Umbilical cord (tissue), 2 donors: ENCODE data around the gene CHURC1. TPM values are rescaled to one million over a fixed set of nuclear protein-coding genes. Genes with fewer than 3 reads are reported as not detected.

ENCODE experiments used
- DNase-seq: peaks from one replicate; pipeline ENCODE4 v3.0.0-alpha.2; 2015; ENCODE audit warnings: low spot score
- total RNA-seq: library from RNA; depleted of rRNA; stranded (reverse); fragments of >200 nt; gene quantifications from one replicate; pipeline ENCODE4 v1.2.3, GENCODE V29; 2014; ENCODE audit warnings: low replicate concordance; ENCODE audit not compliant: insufficient read depth

Gene CHURC1
- total RNA-seq, 1 donor from 2014 or later: 87.4 TPM

DNA sequence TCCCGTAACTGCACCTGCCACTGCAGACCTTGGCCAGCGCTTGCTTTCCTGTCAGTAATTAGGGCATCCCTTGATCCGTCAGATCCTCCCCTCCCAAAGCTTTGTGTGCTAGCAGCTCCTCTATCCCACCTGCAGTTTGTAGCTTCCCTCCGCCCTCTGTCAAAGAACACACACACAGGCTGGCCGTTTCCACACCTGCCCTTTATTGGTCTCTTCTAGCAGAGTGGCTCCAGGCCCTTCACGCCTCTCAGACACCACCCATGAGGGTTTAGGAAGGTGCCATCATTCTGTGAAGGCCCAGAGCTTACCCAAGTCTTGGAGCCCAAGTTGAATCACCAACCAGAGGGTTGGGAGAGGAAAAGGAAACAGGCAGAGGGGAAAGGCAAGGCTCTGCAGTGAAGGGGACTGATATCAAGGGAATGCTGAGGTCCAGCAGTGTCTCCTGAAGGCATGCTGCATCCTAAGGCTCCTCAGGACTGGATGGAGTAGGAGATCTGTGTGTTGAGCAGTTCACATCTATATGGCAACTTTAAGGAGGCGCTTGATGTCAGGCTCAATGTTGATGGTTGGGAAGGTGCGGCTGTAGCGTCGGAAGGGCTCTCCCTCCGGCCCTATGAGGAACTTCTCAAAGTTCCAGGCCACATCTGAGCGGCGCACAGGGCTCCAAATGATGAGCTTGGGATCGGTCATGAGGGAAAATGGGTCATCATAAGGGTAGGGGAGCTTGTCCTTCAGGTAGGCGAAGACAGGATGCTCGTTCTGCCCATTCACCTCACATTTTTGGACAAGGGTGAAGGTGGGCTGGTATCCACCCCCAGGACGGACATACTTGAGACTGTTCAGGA, 24.9 kb downstream of the CHURC1 start:
- DNase-seq: no peak

DNA sequence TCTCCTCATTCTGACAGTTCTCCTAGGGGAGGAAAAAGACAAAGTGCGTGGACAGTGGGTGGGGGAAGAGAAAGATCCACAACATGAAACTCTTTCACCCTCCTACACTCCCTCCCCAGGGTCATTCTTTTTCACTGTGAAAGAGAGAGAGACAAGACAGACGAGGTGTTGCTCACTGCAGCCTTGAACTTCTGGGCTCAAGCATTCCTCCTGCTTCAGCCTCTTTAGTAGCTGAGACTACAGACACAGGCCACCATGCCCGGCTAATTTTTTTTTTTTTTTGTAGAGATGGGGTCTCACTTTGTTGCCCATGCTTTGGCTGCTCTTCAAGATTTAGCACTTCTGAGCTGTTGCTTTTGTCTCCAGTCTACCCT, 25.5 kb downstream of the CHURC1 start:
- DNase-seq: no peak

DNA sequence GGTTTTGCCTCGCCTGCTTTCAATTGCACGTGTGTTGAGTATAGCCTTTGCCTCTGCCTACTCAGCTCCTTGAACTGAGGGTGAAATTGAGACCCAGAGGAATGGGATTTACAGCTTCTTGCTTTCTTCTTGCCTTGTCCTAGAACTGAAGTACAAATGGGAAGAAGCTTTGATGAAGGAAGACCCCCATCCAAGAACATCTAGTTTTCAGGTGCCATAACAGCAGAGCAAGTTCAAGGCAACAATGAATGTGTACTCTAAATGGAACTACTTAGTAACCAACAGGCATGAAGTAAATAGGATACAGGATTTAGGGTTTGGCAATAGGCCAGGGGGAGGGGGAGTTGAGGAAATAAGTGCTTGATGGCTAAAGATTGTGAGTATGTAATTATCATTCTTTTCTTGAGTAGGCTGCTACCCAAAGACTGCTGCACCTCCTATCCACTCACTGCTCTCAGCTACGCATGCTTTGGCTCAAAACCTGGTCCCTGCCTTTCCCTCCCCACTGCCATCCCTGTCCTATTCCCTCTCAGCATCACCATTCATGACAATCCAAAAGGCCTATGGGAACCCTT, 26.2 kb downstream of the CHURC1 start:
- no peak for DNase-seq

DNA sequence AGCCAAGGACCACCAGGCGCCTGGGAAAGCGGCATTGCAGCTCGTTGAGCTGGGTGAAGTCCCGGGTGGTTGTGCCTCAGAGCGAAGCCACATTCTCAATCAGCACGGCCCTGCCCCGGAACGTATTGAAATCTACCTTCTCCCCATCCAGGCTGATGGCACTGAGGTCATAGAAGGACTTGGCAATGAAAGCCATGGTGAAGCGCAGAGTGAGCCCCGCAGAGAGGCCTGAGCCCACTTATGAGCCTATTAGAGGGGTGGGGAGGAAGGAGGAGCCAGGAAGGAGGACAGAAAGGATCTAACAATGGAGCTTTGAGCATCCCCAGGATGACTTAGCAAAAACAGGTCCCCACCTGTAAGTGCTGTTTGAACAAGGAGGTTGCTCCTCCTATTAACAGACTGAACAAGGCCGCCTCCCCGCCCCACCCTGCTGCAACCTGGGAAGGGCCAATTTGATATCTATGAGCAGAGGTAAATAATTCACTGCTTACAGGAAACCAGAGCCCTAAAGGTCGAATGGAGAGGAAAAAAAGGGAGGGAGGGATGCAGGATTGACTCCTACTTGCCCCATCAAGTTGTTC, 28.4 kb downstream of the CHURC1 start, which contains the start of gene GPX2:
Gene GPX2 (minus strand): TSS at position 215 of the 581 bp plus-strand sequence. CDS start 19 bp downstream, at position 196.
- no peak for DNase-seq

DNA sequence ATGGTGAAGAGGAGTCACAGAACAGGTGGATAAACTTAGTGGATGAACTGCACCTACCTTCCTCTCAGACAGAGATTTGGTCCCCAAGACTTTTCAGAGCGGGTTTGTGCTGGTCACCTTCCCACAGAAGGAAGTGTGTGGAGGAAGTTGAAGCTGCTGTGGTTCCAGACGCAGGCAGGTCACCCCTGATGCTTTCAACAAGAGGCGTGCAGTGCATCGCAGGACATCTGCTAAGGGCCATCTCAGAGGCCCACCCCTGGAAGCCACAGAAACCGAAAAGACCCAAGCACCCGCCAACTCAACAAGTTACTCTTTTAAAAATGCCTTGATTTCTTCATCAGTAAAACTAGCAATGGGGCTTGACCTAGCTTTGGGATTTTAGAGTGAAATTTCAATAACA, 29.3 kb downstream of the CHURC1 start:
- DNase-seq: no peak

DNA sequence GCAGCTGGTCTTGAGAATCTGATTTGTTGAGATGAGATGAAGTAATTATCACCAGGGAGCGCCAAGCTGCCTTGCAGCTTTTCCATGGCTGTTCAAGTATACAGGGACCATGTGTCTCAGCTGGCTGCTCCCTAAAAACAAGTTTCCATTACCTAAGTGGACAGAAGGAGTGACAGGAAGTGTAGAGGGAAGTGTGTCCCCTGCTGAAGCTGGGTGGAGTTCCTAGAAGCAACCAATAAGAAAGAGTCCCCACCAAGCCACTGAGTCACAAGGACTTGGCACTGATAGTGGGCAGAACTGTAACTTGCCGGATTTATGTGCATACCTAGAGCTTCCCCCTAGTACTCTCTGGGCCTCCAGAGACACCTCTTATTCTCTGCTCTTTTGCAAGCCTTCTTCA, 29.8 kb downstream of the CHURC1 start:
- no peak for DNase-seq

DNA sequence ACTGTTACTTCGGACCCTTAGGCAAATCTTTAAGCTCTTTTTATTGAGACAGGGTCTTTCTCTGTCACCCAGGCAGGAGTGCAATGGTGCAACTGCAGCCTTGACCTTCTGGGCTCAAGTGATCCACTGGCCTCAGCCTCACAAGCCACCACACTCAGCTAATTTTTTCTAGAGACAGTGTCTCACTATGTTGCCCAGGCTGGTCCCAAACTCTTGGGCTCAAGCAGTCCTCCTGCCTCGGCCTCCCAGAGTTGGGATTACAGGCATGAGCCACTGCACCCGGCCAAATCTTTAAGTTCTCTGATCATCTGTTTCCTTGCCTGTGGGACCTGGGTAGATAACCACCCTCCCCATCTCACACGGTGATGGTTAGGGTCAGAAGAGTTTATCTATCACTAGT, 30.6 kb downstream of the CHURC1 start:
- DNase-seq: no peak

DNA sequence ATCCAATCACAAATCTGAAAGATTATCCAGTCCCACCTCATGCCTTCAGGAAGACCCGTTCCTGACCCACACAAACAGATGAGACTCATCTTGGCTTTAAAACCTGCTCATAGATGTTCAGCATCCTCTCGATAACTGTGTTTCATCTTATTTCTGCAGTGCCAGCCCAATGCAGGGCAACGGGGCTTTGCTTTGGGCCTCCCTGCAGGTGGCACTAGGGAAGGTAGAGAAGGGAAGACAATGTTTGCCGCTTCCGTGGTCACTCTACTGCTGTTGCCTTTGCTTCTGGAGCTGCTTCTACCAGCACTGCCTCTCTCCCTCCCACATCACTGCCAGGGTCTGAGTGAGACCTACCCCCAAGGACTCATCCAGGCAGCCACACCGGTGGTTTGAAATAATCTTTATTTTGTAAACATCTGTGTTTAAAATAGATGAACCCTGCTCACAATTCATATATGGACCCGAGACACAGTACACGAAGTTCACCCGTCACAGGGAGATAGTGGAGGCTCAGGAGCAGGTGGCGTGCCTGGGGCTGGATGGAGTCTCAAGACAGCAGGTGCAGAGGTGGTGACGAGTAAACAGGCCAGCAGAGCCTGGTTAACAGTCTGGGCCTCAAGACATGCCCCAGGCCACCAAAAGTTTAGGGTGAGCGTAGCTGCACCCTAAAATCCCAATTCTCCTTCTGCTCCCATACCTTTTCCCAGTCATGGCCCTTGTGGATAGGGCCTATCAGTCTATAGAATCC, 31.4 kb downstream of the CHURC1 start:
- DNase-seq: no peak

DNA sequence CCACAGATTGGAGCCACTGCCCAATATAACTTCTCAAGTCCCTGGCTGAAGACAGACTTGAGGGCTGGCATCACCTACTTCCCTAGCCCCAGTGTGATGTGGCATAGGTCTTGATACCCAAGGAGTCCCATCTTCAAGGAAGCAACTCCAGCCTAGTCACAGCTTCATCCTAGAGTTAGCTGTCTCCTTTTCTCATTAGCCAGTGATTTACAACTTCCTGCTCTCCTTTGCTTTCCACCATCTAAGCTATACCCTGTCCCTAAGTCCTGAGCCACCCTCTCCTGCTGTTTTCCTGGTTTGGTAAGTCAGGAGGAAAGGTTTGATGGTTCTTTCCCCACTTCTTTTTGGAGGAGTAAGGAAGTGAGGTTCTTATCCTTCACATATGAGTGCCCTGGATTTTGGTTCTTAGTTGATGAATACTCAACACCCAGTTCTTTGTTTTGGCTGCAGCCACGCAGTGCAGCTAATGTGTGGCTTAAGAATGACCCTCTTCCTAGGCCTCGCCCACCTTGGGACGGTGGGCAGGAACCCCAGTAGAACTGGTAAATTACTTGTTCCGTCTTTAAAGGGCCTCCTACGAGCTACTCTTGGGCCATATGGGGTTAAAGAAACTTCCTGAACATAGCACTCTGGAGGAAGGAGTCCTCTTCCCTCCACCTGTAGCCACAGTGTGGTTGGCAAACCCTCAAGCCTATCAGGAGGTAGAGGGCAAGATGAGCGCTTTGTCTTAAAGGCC, 32.2 kb downstream of the CHURC1 start:
- no peak for DNase-seq

DNA sequence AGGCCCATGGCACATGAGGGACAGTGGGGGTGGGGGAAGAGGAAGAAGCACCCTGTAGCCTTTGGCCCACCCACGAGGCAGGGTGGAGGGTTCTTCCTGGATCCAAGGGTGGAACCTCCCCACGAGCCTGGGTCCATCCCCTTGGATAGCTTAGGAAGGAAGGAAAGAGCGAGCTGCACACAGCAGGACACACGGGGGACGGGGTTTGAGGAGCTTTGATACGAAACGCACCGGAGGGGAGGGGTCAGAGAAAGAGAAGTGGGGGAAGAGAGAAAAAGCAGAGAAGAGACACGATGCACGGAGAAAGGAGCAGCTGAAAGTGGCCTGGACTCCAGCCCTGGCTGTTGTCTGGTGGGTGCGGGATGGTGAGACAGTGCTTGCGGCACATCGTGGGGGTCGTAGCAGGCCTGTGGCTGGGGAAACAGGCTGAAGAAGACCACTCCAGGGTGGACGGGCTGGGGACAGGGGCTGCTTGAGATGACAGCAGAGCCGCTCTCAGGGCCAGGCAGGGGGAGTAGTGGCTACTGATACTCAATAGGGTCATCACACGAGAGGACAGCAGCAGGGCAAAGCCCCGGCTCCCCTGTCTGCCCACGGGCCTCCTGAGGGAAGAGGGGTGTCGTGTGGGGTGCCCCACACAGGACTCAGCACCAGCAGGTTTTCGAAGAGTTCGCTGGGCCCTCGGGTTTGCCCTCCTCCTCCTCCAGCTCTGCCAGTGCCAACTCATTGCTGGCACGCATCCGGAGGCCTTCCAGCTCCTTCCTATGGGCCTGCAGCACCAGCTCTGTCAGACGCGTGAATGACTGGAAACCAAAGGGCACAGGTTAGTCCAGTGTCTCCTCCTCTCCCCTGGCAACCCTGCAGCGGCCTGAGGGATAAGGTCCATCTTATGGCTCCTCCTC, 33.7 kb downstream of the CHURC1 start:
- no peak for DNase-seq

DNA sequence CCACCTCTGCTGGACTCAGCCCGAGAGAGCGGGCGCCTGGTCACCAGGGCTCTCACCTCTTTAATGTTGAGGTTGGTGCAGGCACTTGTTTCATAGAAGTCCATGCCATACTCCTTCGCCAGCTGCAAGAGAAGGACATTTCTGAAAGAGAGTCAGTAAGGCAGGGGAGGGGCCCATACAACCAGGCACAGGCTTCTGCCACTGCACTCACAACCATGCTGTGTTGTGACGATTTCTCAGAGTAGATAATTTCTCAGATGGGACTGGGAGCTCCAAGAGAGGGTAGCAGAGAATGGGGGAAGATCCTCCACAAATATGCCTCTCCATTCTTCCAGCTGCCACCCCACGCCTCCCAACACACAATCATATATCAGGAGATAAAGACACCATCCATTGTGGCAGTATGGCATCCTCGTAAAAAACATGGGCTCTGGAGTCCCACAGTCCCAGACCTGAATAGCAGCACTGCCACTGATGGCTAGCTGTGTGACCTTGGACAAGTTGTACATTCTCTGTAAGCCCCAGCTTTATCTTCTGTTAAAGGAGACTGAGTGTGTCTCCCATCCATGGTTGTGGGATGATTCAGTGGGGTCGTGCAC, 34.5 kb downstream of the CHURC1 start:
- no peak for DNase-seq

DNA sequence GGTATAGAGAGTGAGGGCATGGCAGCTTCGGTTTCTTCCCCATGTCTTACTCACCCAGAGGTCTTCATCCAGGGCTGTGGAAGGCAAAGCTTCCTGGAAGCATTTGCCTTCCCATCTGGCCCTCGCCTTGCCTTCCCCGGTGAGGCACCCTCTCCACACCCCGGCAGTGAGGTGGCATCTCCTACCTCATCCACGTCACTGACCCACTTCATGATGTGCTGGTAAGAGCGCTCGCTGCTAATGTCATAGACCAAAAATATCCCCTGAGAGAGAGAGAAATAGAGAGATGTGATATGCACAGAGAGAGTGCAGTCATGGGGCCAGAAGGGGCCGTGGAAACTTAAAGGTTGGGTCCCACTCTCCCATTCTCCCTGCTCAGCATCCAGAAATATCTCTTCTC, 36.6 kb downstream of the CHURC1 start:
- no peak for DNase-seq

DNA sequence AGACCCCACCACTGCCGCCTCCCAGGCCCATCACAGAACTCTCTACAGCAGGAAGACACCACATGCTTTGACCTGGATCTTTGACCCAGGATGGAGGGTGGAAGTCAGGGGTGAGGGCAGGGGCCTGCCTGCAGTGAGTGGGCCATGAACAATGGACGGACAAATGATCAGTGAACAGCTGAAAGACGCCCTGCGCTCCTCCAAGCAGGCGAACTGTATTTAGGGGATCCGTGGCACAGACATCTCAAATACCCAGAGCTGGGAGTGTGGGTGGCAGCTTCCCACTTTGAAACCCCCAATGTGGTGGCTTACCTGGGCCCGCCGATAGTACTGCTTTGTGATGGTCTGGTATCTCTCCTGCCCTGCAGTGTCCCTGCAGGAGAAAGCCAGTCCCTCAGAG, 37.0 kb downstream of the CHURC1 start:
- DNase-seq: no peak

DNA sequence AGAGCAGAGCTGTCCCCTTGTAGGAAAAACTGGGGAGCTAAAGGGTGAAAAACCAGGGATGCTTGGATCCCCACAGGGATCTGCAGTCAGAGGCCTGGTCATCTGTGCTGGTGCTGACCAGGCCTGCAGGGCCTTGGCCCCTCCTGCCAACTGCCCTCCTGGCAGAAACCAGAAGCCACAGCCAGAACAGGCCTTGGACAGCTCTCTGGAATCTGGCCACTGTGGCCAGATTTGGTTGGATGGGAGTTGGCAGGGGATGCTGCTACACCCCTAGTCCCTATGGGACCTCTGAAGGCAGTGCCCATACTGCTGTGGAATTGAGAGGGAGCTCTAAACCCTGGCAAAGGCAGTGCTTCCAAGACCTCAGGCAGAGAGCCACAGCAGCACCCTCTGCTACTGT, 37.5 kb downstream of the CHURC1 start:
- DNase-seq: no peak

DNA sequence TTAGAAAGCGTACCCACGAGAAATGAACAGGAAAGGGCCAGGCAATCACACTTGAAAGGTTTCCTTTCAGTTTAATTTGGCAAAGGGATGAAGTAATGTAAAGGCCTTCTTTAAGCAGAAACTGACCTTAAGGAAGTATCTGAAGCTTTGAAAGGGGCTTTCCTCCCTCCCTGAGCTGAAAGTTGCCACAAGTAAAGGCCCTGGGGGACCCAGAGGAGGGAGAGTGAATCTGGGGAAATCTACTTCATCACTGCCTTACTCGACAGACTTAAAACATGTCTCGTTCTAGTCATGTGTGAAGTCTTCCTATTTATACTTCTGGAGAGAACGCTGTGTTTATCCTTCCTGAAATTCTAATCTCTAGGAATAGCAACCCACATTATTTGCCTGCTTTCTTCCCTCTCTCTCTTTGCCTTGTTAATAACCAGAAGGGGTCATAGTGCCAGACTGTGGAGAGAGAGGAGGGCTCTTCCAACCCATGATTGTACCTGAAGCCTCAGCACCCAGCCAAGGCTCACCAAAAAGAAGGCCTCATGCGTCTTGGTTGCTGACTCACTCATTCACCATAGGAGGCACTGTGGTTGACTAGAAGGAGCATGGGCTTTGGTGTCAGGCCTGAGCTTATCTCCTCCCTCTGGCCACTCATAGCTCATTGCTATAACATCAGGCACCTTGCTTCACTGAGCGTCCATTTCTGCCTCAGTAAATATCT, 38.5 kb downstream of the CHURC1 start:
- DNase-seq: no peak

DNA sequence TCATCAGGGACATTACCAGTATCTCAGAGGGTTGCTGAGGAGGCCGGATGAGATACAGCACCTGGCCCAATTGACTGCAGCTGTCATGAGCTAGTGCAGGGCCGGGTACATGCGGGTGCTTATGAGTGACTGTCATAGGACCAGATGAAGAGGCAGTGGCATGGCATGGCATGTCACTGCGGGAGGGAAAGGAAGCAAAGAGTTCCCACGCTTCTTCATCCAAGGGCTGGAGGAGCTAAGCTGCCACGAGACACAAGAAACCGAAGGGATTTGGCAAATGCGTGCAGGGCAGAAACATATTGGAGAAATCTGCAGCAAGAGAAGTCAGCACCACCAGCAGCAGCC, 39.0 kb downstream of the CHURC1 start:
- no peak for DNase-seq

DNA sequence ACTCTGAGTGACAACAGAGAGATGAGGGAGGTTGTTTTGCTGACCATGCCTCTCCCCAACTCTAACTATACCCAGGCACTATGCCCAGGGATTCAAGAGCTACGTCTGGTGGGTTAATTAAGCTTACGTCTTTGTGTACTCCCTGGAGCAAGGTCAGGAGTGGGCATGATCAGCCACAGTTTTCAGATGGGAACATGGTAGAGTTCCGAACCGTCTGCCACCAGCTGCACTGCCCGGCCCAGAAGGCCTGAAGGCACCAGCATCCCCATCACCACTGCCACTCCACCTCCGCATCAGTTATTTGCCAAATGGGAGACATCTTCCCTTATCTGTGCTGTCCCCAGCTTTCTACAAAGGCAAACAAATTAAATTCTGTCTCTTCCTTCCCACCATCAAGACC, 39.4 kb downstream of the CHURC1 start:
- DNase-seq: no peak

DNA sequence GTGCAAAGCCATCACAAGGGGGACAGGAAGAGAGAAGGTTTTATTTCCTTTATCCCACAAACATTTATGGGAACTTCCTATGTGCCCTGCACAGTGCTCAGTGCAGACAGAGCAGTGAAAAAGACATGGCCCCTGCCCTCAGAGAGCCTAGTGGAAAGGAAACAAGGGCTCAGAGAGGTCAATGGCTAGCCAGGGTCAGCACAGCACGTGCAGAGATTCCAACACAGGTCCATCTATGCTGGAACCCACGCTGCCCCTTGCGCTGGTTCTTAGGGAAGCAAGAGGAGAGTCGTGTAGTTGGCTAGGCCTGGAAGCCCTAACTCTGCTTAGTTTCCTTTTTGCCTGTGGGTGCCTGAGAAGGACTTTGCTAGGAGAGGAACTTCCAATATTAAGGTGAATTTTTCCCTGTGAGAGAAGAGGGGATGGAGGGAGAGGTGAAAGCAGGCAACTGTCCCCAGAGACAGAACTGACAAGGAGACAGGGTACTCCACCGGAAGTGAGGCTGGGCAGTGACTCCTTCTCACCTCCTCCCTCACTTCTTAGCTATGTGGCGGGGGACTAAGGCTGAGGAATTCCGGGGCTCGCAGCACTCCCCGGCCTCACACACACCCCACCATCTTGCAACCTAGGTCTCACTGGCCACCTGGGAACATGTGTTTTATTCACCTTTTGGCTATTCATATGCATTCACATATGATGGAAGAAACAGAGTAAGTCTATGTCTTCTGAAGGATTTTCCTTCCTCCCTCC, 40.4 kb downstream of the CHURC1 start:
- DNase-seq: no peak

DNA sequence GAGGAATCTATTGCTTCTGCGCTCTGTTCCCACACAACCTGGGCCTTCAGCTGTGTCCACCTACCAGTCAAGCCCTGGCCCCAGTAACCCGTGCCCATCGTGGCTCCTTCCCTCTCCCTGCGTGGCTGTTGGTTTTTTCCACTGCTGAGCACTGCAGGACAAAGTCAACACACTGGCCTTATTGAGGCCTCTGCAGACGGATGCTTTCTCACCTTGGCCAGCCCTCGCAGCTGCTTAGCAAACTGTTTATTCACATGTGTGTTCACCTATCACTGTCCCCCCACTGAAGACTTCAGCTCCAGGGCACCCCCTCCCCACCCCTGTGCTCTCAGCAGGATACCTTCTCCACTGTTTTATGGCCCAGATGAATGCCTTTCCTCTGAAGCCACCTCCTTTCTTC, 41.0 kb downstream of the CHURC1 start:
- DNase-seq: no peak
